Stomach (tissue), 9 donors: ENCODE data around the gene DRICH1. TPM values are rescaled to one million over a fixed set of nuclear protein-coding genes. Genes with fewer than 3 reads are reported as not detected.
A peak's percentile ranks its signal among the peaks of the same experiment; 100 is the strongest.

Experiments
- DNase-seq, 2 donors: peaks; one replicate each; pipeline versions ENCODE4 v3.0.0 to v3.0.0-alpha.2; 2013 to 2019
- H3K27ac ChIP-seq, 5 donors: fragments of 200-600 bp in 4 of 5; sonication (generic) in 4 of 5; one replicate each; pipeline ENCODE4 v1.5.1; 2013 to 2019; ENCODE audit warnings: mild to moderate bottlenecking in 1 of 5, moderate library complexity in 1 of 5
- H3K27me3 ChIP-seq, 3 donors: fragments of 200-600 bp; sonication (generic); one replicate each; pipeline ENCODE4 v1.5.1; 2017 to 2019; ENCODE audit warnings: mixed run types in 1 of 3
- H3K36me3 ChIP-seq, 4 donors: fragments of 200-600 bp; sonication (generic); 1 replicate in 3 of 4; 2 replicates in 1 of 4; pipeline ENCODE4 v1.5.1; 2016 to 2019
- H3K4me1 ChIP-seq, 4 donors: fragments of 200-600 bp; sonication (generic); one replicate each; pipeline ENCODE4 v1.5.1; 2016 to 2019
- H3K4me3 ChIP-seq, 4 donors: fragments of 200-600 bp; sonication (generic) in 3 of 4; one replicate each; pipeline ENCODE4 v1.5.1; 2016 to 2019; ENCODE audit warnings: mild to moderate bottlenecking in 1 of 4
- H3K9me3 ChIP-seq, 4 donors: fragments of 200-600 bp; sonication (generic); one replicate each; pipeline ENCODE4 v1.5.1; 2016 to 2019
- CTCF ChIP-seq, 7 experiments: fragments of 450-650 bp in 4 of 7; fragments of 200-600 bp in 3 of 7; sonication (generic) in 3 of 7; IDR thresholded peaks; one replicate each; pipeline ENCODE4 v1.5.1; 2016 to 2019; ENCODE audit warnings: antibody characterized with exemption in 7 of 7, control low read depth in 2 of 7, mild to moderate bottlenecking in 1 of 7
- EP300 ChIP-seq: sonication (generic); formaldehyde crosslinking; IDR thresholded peaks from one replicate; pipeline ENCODE4 v1.6.1; 2017; ENCODE audit warnings: antibody characterized with exemption
- POLR2A ChIP-seq, 4 donors: fragments of 450-650 bp; IDR thresholded peaks; one replicate each; pipeline ENCODE4 v1.6.1; 2016; ENCODE audit warnings: antibody characterized with exemption in 4 of 4, control low read depth in 2 of 4, mild to moderate bottlenecking in 1 of 4, moderate library complexity in 1 of 4
- POLR2AphosphoS5 ChIP-seq, 3 donors: sonication (generic); formaldehyde crosslinking; IDR thresholded peaks; one replicate each; pipeline ENCODE4 v1.6.1; 2016; ENCODE audit warnings: antibody characterized with exemption in 3 of 3
- WGBS, 5 donors: extraction: QIAGEN DNeasy Blood & Tissue Kit in 3 of 5; methylation state at CpG; one replicate each; pipeline versions ENCODE4 v1.1.5 to v1.1.7; 2013 to 2018; 5-methylcytosine and 5-hydroxymethylcytosine counted together
- intact Hi-C: fragments of 100-400 bp; cut with DNase I; formaldehyde crosslinking; loops from one replicate; pipeline ENCODE4 v1.15.1; 2023; ENCODE audit warnings: low total_unique reads
- polyA plus RNA-seq, 3 donors: library from polyadenylated mRNA; stranded (reverse); fragments of 200-250 nt; gene quantifications; one replicate each; pipeline ENCODE4 v1.2.3, GENCODE V29; 2013
- total RNA-seq, 5 donors: library from RNA; depleted of rRNA; stranded (reverse); fragments of >200 nt; gene quantifications; one replicate each; pipeline versions ENCODE4 v1.1.0 to v1.2.3, GENCODE V29; 2014 to 2016
- donor health status: healthy with polysubstance abuse.
- donor health status: Bipolar disorder and iron deficiency.
- donor health status: healthy.

Gene DRICH1
- total and polyA plus RNA-seq, 8 donors, result 0.28 to 49.0 (median 0.93) TPM; not detected in 4

- Histone ChIP-seq H3K4me1 (no peaks in the 10 kb centered on the region), H3K27me3 (no peaks in the 10 kb centered on the region), H3K9me3 (no peaks in the 10 kb centered on the region), H3K4me3 (no peak overlapping the region), H3K27ac (no peak overlapping the region), H3K36me3 (peaks cover 0 to 34% (median 0%) of the 10 kb centered on the region in 4 donors)
- DNase-seq, result no peak
- 68 to 79% (median 72%) methylated on average over 7 of the region's 7 CpGs for whole genome bisulfite sequencing, 5 donors
- TF ChIP-seq CTCF (IDR thresholded peaks at IDR 0.05) (no peak), EP300 (no peak), POLR2A (IDR thresholded peaks at IDR 0.05) (no peak), POLR2AphosphoS5 (IDR thresholded peaks at IDR 0.05) (no peak)
- intact Hi-C loops, result no loop called here
Observed at GRCh38 chr22:23613193-23613972, 18.7 kb downstream of the DRICH1 start.

- H3K27ac ChIP-seq, result no peak overlapping the region
Observed at GRCh38 chr22:23609983-23610781, 21.9 kb downstream of the DRICH1 start.

GRCh38 chr22:23608583-23608982 is 23.5 kb downstream of the DRICH1 start:
- intact Hi-C loops, result no loop called here
- TF ChIP-seq EP300 (no peak), CTCF (IDR thresholded peaks at IDR 0.05) (no peak), POLR2AphosphoS5 (IDR thresholded peaks at IDR 0.05) (no peak), POLR2A (IDR thresholded peaks at IDR 0.05) (no peak)
- Histone ChIP-seq H3K36me3 (peaks cover 0 to 17% (median 0%) of the 10 kb centered on the region in 4 donors), H3K27ac (no peak overlapping the region), H3K4me3 (no peak overlapping the region), H3K4me1 (no peaks in the 10 kb centered on the region), H3K9me3 (no peaks in the 10 kb centered on the region), H3K27me3 (no peaks in the 10 kb centered on the region)
- WGBS, 5 donors, result 46 to 78% (median 67%) methylated on average over 4 to 6 of the region's 6 CpGs
- DNase-seq, result peak in 1 of 2 donors; percentile 50

More at GRCh38 chr22:23609983-23610781, 21.9 kb downstream of the DRICH1 start:
- no peak for DNase-seq
- Histone ChIP-seq H3K9me3 (no peaks in the 10 kb centered on the region), H3K27me3 (no peaks in the 10 kb centered on the region), H3K4me3 (no peak overlapping the region), H3K36me3 (peaks cover 0 to 24% (median 0%) of the 10 kb centered on the region in 4 donors), H3K4me1 (no peaks in the 10 kb centered on the region)
- intact Hi-C loops, result no loop called here
- no peak for TF ChIP-seq POLR2A (IDR thresholded peaks at IDR 0.05)
- no peak for TF ChIP-seq EP300
- TF ChIP-seq CTCF (IDR thresholded peaks at IDR 0.05), result no peak
- 77 to 88% (median 84%) methylated on average over 12 of the region's 12 CpGs for WGBS, 5 donors

GRCh38 chr22:23606204-23607131 is 25.7 kb downstream of the DRICH1 start:
- intact Hi-C loops, result no loop called here
- WGBS, 5 donors, result 83 to 91% (median 86%) methylated on average over 13 to 20 of the region's 20 CpGs
- Histone ChIP-seq H3K27me3 (no peaks in the 10 kb centered on the region), H3K9me3 (no peaks in the 10 kb centered on the region), H3K36me3 (no peaks in the 10 kb centered on the region), H3K4me3 (no peak overlapping the region), H3K27ac (no peak overlapping the region), H3K4me1 (no peaks in the 10 kb centered on the region)
- no peak for DNase-seq
- TF ChIP-seq POLR2A (IDR thresholded peaks at IDR 0.05), result no peak
- no peak for TF ChIP-seq POLR2AphosphoS5 (IDR thresholded peaks at IDR 0.05)
